Erythroblast (primary cell): ENCODE measurements around the gene DHX40.

ENCODE experiments used
- GATA1 ChIP-seq: IDR thresholded peaks from 2 replicates; pipeline ENCODE4 v1.6.1; 2011; ENCODE audit warnings: low read depth, mild to moderate bottlenecking, control low read depth, low read length, moderate library complexity
- POLR2A ChIP-seq: IDR thresholded peaks from 2 replicates; pipeline ENCODE4 v1.6.1; 2011; ENCODE audit warnings: mild to moderate bottlenecking, low read length

DNA sequence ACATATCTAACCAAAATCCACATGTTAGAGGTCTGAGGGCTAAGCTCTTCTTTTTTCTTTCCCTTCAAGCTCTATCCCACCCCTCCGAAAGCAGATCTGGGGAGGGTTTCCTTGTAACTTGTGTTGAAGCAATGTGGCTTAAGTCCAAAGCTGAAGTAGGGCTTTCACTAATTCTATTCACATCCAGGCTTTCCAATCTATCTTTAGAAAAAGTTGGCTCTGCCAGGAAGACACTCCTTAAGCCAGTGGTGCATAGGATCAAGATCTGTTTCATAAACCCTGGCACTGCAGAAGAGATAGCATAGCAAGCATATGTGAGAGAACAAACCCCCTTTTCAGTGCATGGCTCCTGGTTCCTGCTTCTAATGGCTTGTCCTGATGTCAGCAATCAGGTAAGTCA, 34.9 kb upstream of the DHX40 start:
- TF ChIP-seq POLR2A (no peak), GATA1 (no peak)
